H9 (cell line): ENCODE data around the gene CXCL12. TPM values are rescaled to one million over a fixed set of nuclear protein-coding genes. Genes with fewer than 3 reads are reported as not detected.
A peak's percentile ranks its signal among the peaks of the same experiment; 100 is the strongest.

Source experiments
- DNase-seq: peaks from one replicate; pipeline ENCODE4 v3.0.0-alpha.2; 2017
- H2AFZ ChIP-seq: one replicate; pipeline ENCODE4 v1.6.1; 2013; ENCODE audit warnings: mild to moderate bottlenecking, low read length, control low read depth, moderate library complexity
- H2AK5ac ChIP-seq: 2 replicates; pipeline ENCODE4 v1.6.1; 2013; ENCODE audit warnings: low read length, control low read depth, mixed read lengths; ENCODE audit not compliant: insufficient read length
- H2BK120ac ChIP-seq: one replicate; pipeline ENCODE4 v1.6.1; 2013; ENCODE audit warnings: low read depth, mild to moderate bottlenecking, low read length, control low read depth, inconsistent platforms; ENCODE audit not compliant: poor library complexity, severe bottlenecking
- H2BK12ac ChIP-seq: 2 replicates; pipeline ENCODE4 v1.6.1; 2013; ENCODE audit warnings: low read length, control low read depth, mixed read lengths, low read depth; ENCODE audit not compliant: insufficient read length
- H2BK15ac ChIP-seq: 2 replicates; pipeline ENCODE4 v1.6.1; 2013; ENCODE audit warnings: low read depth, low read length, control low read depth
- H2BK20ac ChIP-seq: one replicate; pipeline ENCODE4 v1.6.1; 2013; ENCODE audit warnings: low read depth, mild to moderate bottlenecking, low read length, control low read depth, inconsistent platforms; ENCODE audit not compliant: poor library complexity, severe bottlenecking
- H2BK5ac ChIP-seq: 2 replicates; pipeline ENCODE4 v1.6.1; 2013; ENCODE audit warnings: low read length, control low read depth, mixed read lengths; ENCODE audit not compliant: insufficient read length
- H3K14ac ChIP-seq: 2 replicates; pipeline ENCODE4 v1.6.1; 2013; ENCODE audit warnings: low read length, control low read depth; ENCODE audit not compliant: insufficient read depth
- H3K18ac ChIP-seq: 2 replicates; pipeline ENCODE4 v1.6.1; 2013; ENCODE audit warnings: low read depth, mild to moderate bottlenecking, mixed read lengths, low read length, control low read depth; ENCODE audit not compliant: insufficient read length
- H3K23ac ChIP-seq: 2 replicates; pipeline ENCODE4 v1.6.1; 2013; ENCODE audit warnings: low read length, control low read depth, mixed read lengths, low read depth; ENCODE audit not compliant: insufficient read length
- H3K23me2 ChIP-seq: 2 replicates; pipeline ENCODE4 v1.6.1; 2013; ENCODE audit warnings: low read depth, mild to moderate bottlenecking, mixed read lengths, low read length, control low read depth; ENCODE audit not compliant: insufficient read length, poor library complexity, severe bottlenecking
- H3K27ac ChIP-seq: 2 replicates; pipeline ENCODE4 v1.5.1; 2013; ENCODE audit warnings: low read length, control low read depth, mixed read lengths, low read depth; ENCODE audit not compliant: insufficient read length
- H3K27me3 ChIP-seq: 2 replicates; pipeline ENCODE4 v1.6.1; 2013; ENCODE audit warnings: low read length, control low read depth, inconsistent platforms; ENCODE audit not compliant: insufficient read depth
- H3K4ac ChIP-seq: 2 replicates; pipeline ENCODE4 v1.6.1; 2013; ENCODE audit warnings: low read depth, mild to moderate bottlenecking, control low read depth, inconsistent platforms, low read length, moderate library complexity
- H3K4me1 ChIP-seq: 2 replicates; pipeline ENCODE4 v1.6.1; 2013; ENCODE audit warnings: low read length, control low read depth, inconsistent platforms; ENCODE audit not compliant: insufficient read depth
- H3K4me2 ChIP-seq: 2 replicates; pipeline ENCODE4 v1.6.1; 2013; ENCODE audit warnings: low read length, control low read depth, mixed read lengths; ENCODE audit not compliant: insufficient read length, insufficient read depth
- H3K56ac ChIP-seq: 2 replicates; pipeline ENCODE4 v1.6.1; 2013; ENCODE audit warnings: low read depth, mild to moderate bottlenecking, mixed read lengths, low read length, control low read depth; ENCODE audit not compliant: insufficient read length
- H3K79me1 ChIP-seq: 2 replicates; pipeline ENCODE4 v1.6.1; 2013; ENCODE audit warnings: low read depth, mild to moderate bottlenecking, moderate library complexity, low read length, control low read depth, inconsistent platforms; ENCODE audit not compliant: insufficient read depth, poor library complexity, severe bottlenecking
- H3K79me2 ChIP-seq: 2 replicates; pipeline ENCODE4 v1.6.1; 2013; ENCODE audit warnings: low read length, control low read depth, inconsistent platforms; ENCODE audit not compliant: insufficient read depth
- H3K9ac ChIP-seq: 2 replicates; pipeline ENCODE4 v1.6.1; 2013; ENCODE audit warnings: low read length, control low read depth, mixed read lengths; ENCODE audit not compliant: insufficient read length; ENCODE audit errors: extremely low read depth
- H3K9me3 ChIP-seq: one replicate; pipeline ENCODE4 v1.6.1; 2013; ENCODE audit warnings: low read depth, low read length, inconsistent platforms; ENCODE audit not compliant: control insufficient read depth
- H3T11ph ChIP-seq: one replicate; pipeline ENCODE4 v1.6.1; 2013; ENCODE audit warnings: mild to moderate bottlenecking, low read length, control low read depth, inconsistent platforms
- H4K20me1 ChIP-seq: one replicate; pipeline ENCODE4 v1.6.1; 2013; ENCODE audit not compliant: control insufficient read depth, insufficient read length, insufficient read depth
- H4K5ac ChIP-seq: 2 replicates; pipeline ENCODE4 v1.6.1; 2013; ENCODE audit warnings: low read depth, mild to moderate bottlenecking, mixed read lengths, low read length, control low read depth; ENCODE audit not compliant: insufficient read length
- H4K8ac ChIP-seq: replicated peaks from 2 replicates; pipeline ENCODE4 v1.6.1; 2013; ENCODE audit warnings: low read length, control low read depth, mixed read lengths, low read depth; ENCODE audit not compliant: insufficient read length
- H4K91ac ChIP-seq: 2 replicates; pipeline ENCODE4 v1.6.1; 2013; ENCODE audit warnings: low read depth, mild to moderate bottlenecking, moderate library complexity, mixed read lengths, low read length, control low read depth; ENCODE audit not compliant: insufficient read length
- H3K27ac Mint-ChIP-seq, 3 experiments: 2 replicates in 2 of 3; 3 replicates in 1 of 3; pipeline ENCODE4 v1.8.0; 2020 to 2021; ENCODE audit warnings: mixed read lengths in 3 of 3, mild to moderate bottlenecking in 1 of 3, moderate library complexity in 1 of 3
- H3K27me3 Mint-ChIP-seq: 2 replicates; pipeline ENCODE4 v1.8.0; 2021; ENCODE audit warnings: low read depth, mild to moderate bottlenecking, moderate library complexity, mixed read lengths
- H3K36me3 Mint-ChIP-seq, 3 experiments: 2 replicates in 2 of 3; 3 replicates in 1 of 3; pipeline ENCODE4 v1.8.0; 2020 to 2021; ENCODE audit warnings: low read depth in 3 of 3, mixed read lengths in 3 of 3; ENCODE audit not compliant: insufficient read depth in 1 of 3
- H3K4me1 Mint-ChIP-seq, 2 experiments: 2 replicates each; pipeline ENCODE4 v1.8.0; 2020; ENCODE audit warnings: mixed read lengths in 2 of 2
- H3K4me3 Mint-ChIP-seq, 2 experiments: 2 replicates in 1 of 2; 3 replicates in 1 of 2; pipeline ENCODE4 v1.8.0; 2020 to 2021; ENCODE audit warnings: mild to moderate bottlenecking in 2 of 2, mixed read lengths in 2 of 2, moderate library complexity in 1 of 2
- H3K9me3 Mint-ChIP-seq, 2 experiments: 2 replicates in 1 of 2; 3 replicates in 1 of 2; pipeline ENCODE4 v1.8.0; 2020; ENCODE audit warnings: mild to moderate bottlenecking in 2 of 2, mixed read lengths in 2 of 2, moderate library complexity in 1 of 2
- CTCF ChIP-seq: fragments of 200-600 bp; sonication (generic); conservative IDR thresholded peaks from 3 replicates; pipeline ENCODE4 v1.8.0; 2021; ENCODE audit warnings: antibody characterized with exemption, mild to moderate bottlenecking
- WGBS: extraction: QIAGEN DNeasy Blood & Tissue Kit; methylation state at CpG from one replicate; pipeline ENCODE4 v1.1.7; 2013; ENCODE audit warnings: missing lambda C conversion rate, low lambda C conversion rate, mixed read lengths; ENCODE audit not compliant: insufficient read length; ENCODE audit errors: extremely low coverage; 5-methylcytosine and 5-hydroxymethylcytosine counted together
- total RNA-seq: library from RNA; stranded (reverse); gene quantifications from 2 replicates; pipeline ENCODE4 v1.2.1, GENCODE V29; 2021

The CXCL12 gene
- total RNA-seq, 1 experiment from 2014 or later = 28.3 TPM

GRCh38 chr10:44395902-44396670 is 11.2 kb upstream of the CXCL12 start:
- no peak overlapping the region for H4K8ac ChIP-seq
- no peak overlapping the region for H3K9ac ChIP-seq
- H3K4me2 ChIP-seq = no peak overlapping the region
- Mint-ChIP-seq H3K4me1 (peaks cover 47 to 55% of the 10 kb centered on the region in 2 experiments), H3K27ac (0 out of 7 replicates have a peak overlapping the region, but pooled peaks of 1 of the 3 experiments have one; percentile 2), H3K9me3 (no peaks in the 10 kb centered on the region; a peak in 2 of 5 replicates), H3K36me3 (no peaks in the 10 kb centered on the region; a peak in 1 of 7 replicates), H3K27me3 (peaks cover 28% of the 10 kb centered on the region), H3K4me3 (peak overlapping the region in 1 of 2 experiments; percentile 1; a peak in 1 of 5 replicates)
- no peak for DNase-seq
- H3T11ph ChIP-seq = no peak overlapping the region
- H2BK20ac ChIP-seq = no peak overlapping the region
- WGBS = no CpG with 5 or more reads among the region's 11 CpGs
- no peak overlapping the region; the same call in 1 of the 2 replicates for H3K14ac ChIP-seq
- no peaks in the 10 kb centered on the region for H3K79me2 ChIP-seq
- no peaks in the 10 kb centered on the region for H3K9me3 ChIP-seq
- H3K4me1 ChIP-seq = peaks cover 12% of the 10 kb centered on the region
- no peaks in the 10 kb centered on the region for H3K23me2 ChIP-seq
- H2BK120ac ChIP-seq = no peak overlapping the region
- no peak overlapping the region for H2AK5ac ChIP-seq
- no peak overlapping the region for H2BK5ac ChIP-seq
- H2BK12ac ChIP-seq = no peak overlapping the region
- H3K56ac ChIP-seq = no peak overlapping the region
- no peaks in the 10 kb centered on the region for H3K79me1 ChIP-seq
- H4K91ac ChIP-seq = no peak overlapping the region
- no peak for TF ChIP-seq CTCF
- no peaks in the 10 kb centered on the region; the same call in 1 of the 2 replicates for H3K27me3 ChIP-seq
- H3K18ac ChIP-seq = no peak overlapping the region
- H3K23ac ChIP-seq = no peak overlapping the region
- no peak overlapping the region for H2BK15ac ChIP-seq
- no peak overlapping the region for H3K27ac ChIP-seq
- no peaks in the 10 kb centered on the region for H4K20me1 ChIP-seq
- no peak overlapping the region for H2AFZ ChIP-seq
- no peak overlapping the region for H3K4ac ChIP-seq
- H4K5ac ChIP-seq = no peak overlapping the region
